ENCODE measurements around the gene EBLN2. TPM values are rescaled to one million over a fixed set of nuclear protein-coding genes. Genes with fewer than 3 reads are reported as not detected.
"Not testable (repeated sequence)": the region's sequence is repeated elsewhere in the genome, so short reads cannot be mapped to it uniquely, and the experiment has no call there.

EBLN2 gene
- polyA plus RNA-seq, 3 donors: 2.7 to 2.8 (median 2.7) TPM

DNA sequence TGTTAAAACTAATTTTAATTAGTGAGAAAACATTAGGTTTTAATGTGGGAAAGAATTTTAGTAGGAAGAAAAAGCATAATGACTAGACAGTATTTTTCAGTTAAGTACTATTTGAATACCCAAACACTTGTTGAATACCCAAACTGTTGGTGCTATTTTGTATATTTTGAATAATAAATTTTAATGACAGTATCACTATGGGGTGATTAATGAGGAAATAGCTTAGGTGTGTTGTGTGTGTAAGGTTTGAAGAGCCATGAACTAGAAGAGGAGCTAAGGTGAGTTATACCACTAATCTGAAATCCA, 4.7 kb upstream of the EBLN2 start:
- DNase-seq (ENCODE audit: low read depth in 3 of 3, low spot score in 2 of 3): no peak

- DNase-seq (ENCODE audit: low read depth in 3 of 3, low spot score in 2 of 3): no peak
These were observed 1.1 kb upstream of the EBLN2 start for GRCh38 chr3:73060302-73060723.

- not testable (repeated sequence) for DNase-seq (ENCODE audit: low read depth in 3 of 3, low spot score in 2 of 3)
These were observed 4.8 kb downstream of the EBLN2 start for GRCh38 chr3:73066243-73066642.

DNA sequence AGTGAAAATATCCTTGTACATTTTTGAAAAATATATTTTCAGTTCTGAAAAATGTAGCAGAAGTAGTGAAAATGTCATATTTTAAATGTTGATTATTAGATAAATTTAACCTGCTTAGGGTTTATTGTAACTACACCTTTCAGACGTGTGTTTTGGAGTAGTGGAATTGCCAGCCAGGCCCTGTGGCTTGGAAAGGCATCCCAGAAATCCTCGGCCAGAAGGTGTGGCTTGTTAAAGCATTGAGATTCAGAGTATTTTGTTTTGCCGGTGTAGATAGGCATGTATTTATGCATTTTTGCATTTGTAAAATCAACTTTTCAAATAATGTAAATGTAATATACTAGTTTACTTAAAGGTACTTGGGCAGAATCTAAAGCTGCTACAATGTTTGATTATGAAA, 7.0 kb downstream of the EBLN2 start:
- DNase-seq (ENCODE audit: low read depth in 3 of 3, low spot score in 2 of 3): no peak

- no peak for DNase-seq (ENCODE audit: low read depth in 3 of 3, low spot score in 2 of 3)
These were observed 7.7 kb downstream of the EBLN2 start for GRCh38 chr3:73069187-73069586.

- no peak for DNase-seq (ENCODE audit: low read depth in 3 of 3, low spot score in 2 of 3)
These were observed 8.5 kb downstream of the EBLN2 start for GRCh38 chr3:73069775-73070444.

DNA sequence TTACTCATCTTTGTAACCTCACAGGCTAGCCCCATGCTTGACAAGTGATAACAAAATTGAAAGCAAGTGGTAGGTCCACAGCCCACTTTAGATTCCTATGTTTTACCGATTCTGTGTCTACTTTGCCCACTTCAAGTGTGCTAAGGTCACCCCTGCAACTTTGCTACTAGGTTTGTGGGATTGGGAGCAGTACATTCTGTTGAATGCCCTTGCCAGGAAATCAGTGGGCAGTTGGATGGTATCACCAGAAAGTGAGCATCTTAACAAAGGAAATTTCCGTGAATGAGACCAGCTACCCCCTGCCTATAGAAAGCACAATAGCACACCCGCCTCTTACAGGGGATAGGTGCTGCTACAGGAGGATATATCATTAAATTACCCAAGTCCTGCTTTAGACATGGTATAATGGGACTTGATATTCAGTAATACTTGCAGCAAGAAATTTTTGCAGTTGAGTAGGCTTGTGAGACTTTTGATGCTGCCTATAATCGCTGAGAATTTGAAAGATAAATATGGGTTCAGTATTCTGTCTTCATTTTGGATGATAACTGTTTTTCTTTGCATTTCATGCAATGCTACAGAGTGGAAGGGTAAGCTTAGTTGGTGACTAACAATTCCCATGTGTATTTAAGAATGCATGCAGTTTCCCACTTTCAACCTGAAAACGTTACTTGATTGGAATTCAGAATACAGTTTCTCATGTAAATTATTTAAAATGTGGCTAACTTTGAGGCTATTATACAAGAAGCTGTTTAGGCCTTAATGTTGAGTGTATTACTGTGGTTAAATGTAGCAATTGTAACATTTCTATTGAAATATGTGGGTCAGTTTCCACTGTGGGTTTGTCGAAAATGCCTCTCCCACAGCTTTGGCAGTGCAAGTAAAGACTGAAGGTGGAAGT, 9.5 kb downstream of the EBLN2 start:
- no peak for DNase-seq (ENCODE audit: low read depth in 3 of 3, low spot score in 2 of 3)

- no peak for DNase-seq (ENCODE audit: low read depth in 3 of 3, low spot score in 2 of 3)
These were observed 10.5 kb downstream of the EBLN2 start for GRCh38 chr3:73071952-73072351.

DNA sequence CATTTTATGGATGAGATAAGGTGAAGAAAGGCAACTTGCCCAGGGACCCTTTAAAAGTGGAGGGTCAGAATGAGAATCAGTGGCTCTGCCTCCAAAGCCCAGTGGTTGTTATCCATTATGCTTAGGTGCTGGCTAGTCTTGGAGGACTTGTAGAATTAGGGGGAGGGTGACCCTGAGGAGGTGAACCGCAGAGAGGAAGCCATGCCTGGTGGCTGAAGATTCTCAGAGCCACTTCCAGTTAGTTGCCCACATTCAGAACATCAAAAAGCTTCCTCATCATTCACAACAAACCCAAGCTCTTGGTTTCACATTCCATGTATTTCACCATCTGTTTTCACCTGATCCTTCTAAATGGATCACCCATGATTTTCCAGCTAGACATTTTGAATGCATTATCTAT, 11.2 kb downstream of the EBLN2 start:
- DNase-seq (ENCODE audit: low read depth in 3 of 3, low spot score in 2 of 3): no peak

DNA sequence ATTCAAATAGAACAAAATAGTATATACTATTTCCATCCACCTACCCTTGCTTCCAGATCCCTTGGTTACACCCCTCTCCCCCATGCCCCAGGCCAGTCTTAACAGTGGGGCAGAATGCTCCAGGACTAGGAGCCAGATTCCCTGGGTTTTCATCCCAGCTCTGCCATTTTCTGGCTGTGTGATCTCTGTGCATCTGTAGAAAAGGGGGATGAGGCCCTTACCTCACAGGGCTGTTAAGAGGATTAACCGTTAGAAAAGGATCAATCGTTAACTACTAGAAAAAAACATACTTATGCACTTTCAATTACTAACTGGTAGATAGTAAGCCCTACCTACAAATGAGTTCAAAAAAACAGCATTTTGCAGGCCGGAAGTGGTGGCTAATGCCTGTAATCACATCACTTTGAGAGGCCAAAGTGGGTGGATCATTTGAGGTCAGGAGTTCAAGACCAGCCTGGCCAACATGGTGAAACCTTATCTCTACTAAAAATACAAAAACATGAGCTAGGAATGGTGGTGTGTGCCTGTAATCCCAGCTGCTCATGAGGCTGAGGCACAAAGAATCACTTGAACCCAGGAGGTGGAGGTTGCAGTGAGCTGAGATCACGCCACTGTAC, 11.7 kb downstream of the EBLN2 start:
- DNase-seq (ENCODE audit: low read depth in 3 of 3, low spot score in 2 of 3): no peak

- no peak for DNase-seq (ENCODE audit: low read depth in 3 of 3, low spot score in 2 of 3)
These were observed 13.3 kb downstream of the EBLN2 start for GRCh38 chr3:73074781-73075180.

GRCh38 chr3:73080216-73080966, 18.9 kb downstream of the EBLN2 start:
- no peak for DNase-seq (ENCODE audit: low read depth in 3 of 3, low spot score in 2 of 3)

- no peak for DNase-seq (ENCODE audit: low read depth in 3 of 3, low spot score in 2 of 3)
These were observed 19.7 kb downstream of the EBLN2 start for GRCh38 chr3:73081140-73081539.

DNA sequence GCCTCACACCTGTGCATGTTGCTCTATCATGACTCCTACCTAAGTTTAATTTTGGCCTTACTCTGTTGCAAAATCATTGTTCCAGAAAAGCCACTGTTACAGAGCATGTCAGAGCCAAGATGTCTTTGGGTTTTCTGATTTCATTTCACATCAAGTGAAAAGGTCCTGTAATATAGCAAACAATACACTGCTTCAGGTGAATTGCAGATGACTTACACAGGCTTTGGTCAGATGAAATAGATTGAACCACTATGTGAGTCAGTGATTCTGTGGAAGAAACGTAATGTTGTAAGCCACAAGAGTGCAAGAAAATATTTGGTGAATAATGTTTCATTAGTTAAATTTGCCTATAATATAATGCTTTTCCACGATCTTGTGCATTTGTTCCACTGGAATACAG, 22.7 kb downstream of the EBLN2 start:
- no peak for DNase-seq (ENCODE audit: low read depth in 3 of 3, low spot score in 2 of 3)

DNA sequence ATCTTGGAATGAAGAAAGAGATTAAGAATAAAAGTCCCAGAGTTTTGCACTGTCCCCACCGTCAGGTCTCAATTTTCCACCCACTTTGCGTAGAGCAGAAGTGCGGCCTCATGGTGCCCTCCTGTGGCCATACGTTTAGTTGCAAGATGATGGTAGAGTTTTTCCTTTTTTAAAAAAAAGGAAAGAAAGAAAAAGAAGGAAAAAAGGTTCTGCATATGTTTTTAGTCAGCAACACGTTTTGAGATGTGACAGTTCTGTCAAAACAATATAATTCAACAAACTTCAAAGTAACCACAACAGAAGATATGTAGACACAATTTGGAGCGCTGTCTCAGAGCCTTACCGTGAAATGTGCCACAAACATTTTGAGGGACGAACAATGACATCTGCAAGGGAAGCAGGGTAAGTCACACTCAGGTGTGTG, 24.6 kb downstream of the EBLN2 start:
- DNase-seq (ENCODE audit: low read depth in 3 of 3, low spot score in 2 of 3): peak in 1 of 3 donors; percentile 17

GRCh38 chr3:73094129-73094528, 32.7 kb downstream of the EBLN2 start:
- DNase-seq (ENCODE audit: low read depth in 3 of 3, low spot score in 2 of 3): no peak

GRCh38 chr3:73094951-73095350, 33.5 kb downstream of the EBLN2 start:
- DNase-seq (ENCODE audit: low read depth in 3 of 3, low spot score in 2 of 3): no peak

- DNase-seq (ENCODE audit: low read depth in 3 of 3, low spot score in 2 of 3): no peak
These were observed 34.7 kb downstream of the EBLN2 start for GRCh38 chr3:73096169-73096568.

- DNase-seq (ENCODE audit: low read depth in 3 of 3, low spot score in 2 of 3): no peak
These were observed 36.6 kb downstream of the EBLN2 start for GRCh38 chr3:73098026-73098425.

DNA sequence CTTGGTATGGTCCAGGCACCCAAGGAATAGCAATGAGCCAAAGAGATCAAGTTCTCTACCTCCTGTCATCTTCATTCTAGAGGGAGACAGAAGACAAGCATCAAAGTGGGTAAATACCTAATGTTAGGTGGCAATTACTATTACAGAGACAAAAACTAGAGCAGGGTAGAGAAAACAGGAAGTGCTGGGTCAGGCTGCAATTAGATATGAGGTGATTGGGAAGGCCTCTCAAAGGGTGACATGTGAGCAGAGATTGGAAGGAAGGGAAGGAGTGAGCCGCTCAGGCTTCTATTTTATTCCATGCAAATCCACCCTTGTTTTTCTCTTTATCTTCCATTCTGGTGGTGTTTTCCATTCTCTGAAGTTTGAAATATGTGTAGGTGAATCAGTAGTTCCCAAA, 37.4 kb downstream of the EBLN2 start:
- DNase-seq (ENCODE audit: low read depth in 3 of 3, low spot score in 2 of 3): no peak
